HG02840 (cell line): ENCODE measurements around the gene CLK1.
"Not testable (repeated sequence)": the region's sequence is repeated elsewhere in the genome, so short reads cannot be mapped to it uniquely, and the experiment has no call there.

ENCODE experiments used
- ATAC-seq: cut with Tn5 transposase; IDR thresholded peaks from one replicate; pipeline ENCODE4 v1.9.1; 2021; ENCODE audit warnings: mild to moderate bottlenecking, moderate library complexity, moderate number of reproducible peaks; ENCODE audit not compliant: unreplicated experiment, low FRiP score

CLK1 gene

GRCh38 chr2:200864176-200865034, at the start of gene CLK1:
CLK1 (minus strand) TSS chr2:200864658; CDS start chr2:200861862, 2,796 bp downstream.
- ATAC-seq: peak; percentile 86

- ATAC-seq: no peak
These were observed 49.2 kb upstream of the CLK1 start for GRCh38 chr2:200913654-200914053.

GRCh38 chr2:200909958-200910357, 45.5 kb upstream of the CLK1 start:
- no peak for ATAC-seq

- no peak for ATAC-seq
These were observed 41.3 kb upstream of the CLK1 start for GRCh38 chr2:200905618-200906296.

GRCh38 chr2:200901459-200902072, 37.1 kb upstream of the CLK1 start:
- ATAC-seq: peak; percentile 86

- no peak for ATAC-seq
These were observed 35.0 kb upstream of the CLK1 start for GRCh38 chr2:200899482-200899881.

GRCh38 chr2:200888704-200889625, 24.5 kb upstream of the CLK1 start, which contains the start of the genes NIF3L1 and PPIL3:
NIF3L1 (plus strand) TSS chr2:200889371; CDS start chr2:200891944, 2,573 bp downstream.
PPIL3 (minus strand) TSS chr2:200889077; CDS start chr2:200887615, 1,462 bp downstream.
- peak; percentile 88 for ATAC-seq

- not testable (repeated sequence) for ATAC-seq
These were observed 17.3 kb upstream of the CLK1 start for GRCh38 chr2:200881715-200882249.

GRCh38 chr2:200878289-200878880, 13.9 kb upstream of the CLK1 start:
- no peak for ATAC-seq

- ATAC-seq: no peak
These were observed 13.0 kb upstream of the CLK1 start for GRCh38 chr2:200877443-200877842.

GRCh38 chr2:200873560-200873959, 9.1 kb upstream of the CLK1 start:
- ATAC-seq: no peak

- no peak for ATAC-seq
These were observed 6.7 kb upstream of the CLK1 start for GRCh38 chr2:200871151-200871550.

GRCh38 chr2:200869014-200869413, 4.6 kb upstream of the CLK1 start:
- ATAC-seq: no peak

- no peak for ATAC-seq
These were observed 679 bp downstream of the CLK1 start for GRCh38 chr2:200863782-200864175.

GRCh38 chr2:200862532-200863000, 1.9 kb downstream of the CLK1 start:
- ATAC-seq: no peak

- ATAC-seq: no peak
These were observed 2.8 kb downstream of the CLK1 start for GRCh38 chr2:200861617-200862155.

- no peak for ATAC-seq
These were observed 4.2 kb downstream of the CLK1 start for GRCh38 chr2:200860092-200860795.

- no peak for ATAC-seq
These were observed 7.7 kb downstream of the CLK1 start for GRCh38 chr2:200856806-200857205.
